Fibroblast of mammary gland (primary cell): ENCODE measurements around the gene PPP1R37.
A peak's percentile ranks its signal among the peaks of the same experiment; 100 is the strongest.
"Not testable (repeated sequence)": the region's sequence is repeated elsewhere in the genome, so short reads cannot be mapped to it uniquely, and the experiment has no call there.

Source experiments
- DNase-seq: peaks from one replicate; pipeline ENCODE4 v3.0.0-alpha.2; 2010; ENCODE audit warnings: low read depth
- H3K4me3 ChIP-seq: 2 replicates; pipeline ENCODE4 v1.5.1; 2011; ENCODE audit warnings: low read depth, mild to moderate bottlenecking, low read length, moderate library complexity; ENCODE audit not compliant: control insufficient read depth
- CTCF ChIP-seq: conservative IDR thresholded peaks from 2 replicates; pipeline ENCODE4 v1.5.1; 2011; ENCODE audit warnings: low read depth, low read length, inconsistent platforms; ENCODE audit not compliant: control insufficient read depth, insufficient read depth

Gene PPP1R37

DNA sequence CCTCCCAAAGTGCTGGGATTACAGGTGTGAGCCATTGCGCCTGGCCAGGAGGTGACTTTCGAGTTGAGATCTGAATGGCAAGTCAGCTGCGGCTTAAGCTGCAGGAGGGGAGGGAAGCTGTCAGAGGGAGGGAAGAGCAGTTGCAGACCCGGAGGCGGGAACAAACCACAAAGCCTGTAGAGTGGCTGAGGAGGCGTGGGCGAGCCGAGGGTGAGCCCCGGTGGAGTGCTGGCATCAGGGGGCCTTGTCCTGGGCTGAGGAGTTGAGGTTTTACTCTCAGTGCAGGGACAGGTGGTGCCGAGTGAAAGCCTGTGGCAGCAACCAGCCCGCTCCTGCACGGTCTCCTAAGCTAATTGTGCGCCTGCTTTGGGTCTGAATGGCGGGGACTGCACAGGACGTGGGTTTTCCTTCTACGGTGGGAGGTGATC, 24.2 kb downstream of the PPP1R37 start:
- TF ChIP-seq CTCF, result no peak
- peak; percentile 31 for DNase-seq
- H3K4me3 ChIP-seq, result no peak overlapping the region

- TF ChIP-seq CTCF, result no peak
- no peak overlapping the region for H3K4me3 ChIP-seq
- DNase-seq, result no peak
Measured at GRCh38 chr19:45117671-45118070, 24.7 kb downstream of the PPP1R37 start.

DNA sequence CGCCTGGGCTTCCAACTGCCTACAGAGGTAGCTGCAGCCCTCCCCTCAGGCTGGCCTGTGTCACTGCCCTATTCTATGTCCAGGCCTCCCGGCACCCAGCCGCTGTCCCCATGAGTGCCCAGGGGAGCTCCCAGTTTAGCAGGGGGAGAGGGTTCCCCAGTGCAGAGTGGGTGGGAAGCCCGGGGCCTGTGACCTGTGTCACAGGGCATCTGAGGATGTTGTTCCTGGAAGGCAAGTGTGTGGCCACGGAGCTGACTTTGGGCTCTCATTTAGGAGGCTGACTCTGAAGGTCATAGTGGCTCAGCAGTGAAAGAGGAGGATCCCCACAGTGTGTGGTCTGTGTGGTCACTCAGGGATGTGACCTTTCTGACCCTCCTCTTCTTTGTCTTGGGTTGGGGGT, 25.1 kb downstream of the PPP1R37 start:
- no peak for TF ChIP-seq CTCF
- no peak for DNase-seq
- no peak overlapping the region for H3K4me3 ChIP-seq

DNA sequence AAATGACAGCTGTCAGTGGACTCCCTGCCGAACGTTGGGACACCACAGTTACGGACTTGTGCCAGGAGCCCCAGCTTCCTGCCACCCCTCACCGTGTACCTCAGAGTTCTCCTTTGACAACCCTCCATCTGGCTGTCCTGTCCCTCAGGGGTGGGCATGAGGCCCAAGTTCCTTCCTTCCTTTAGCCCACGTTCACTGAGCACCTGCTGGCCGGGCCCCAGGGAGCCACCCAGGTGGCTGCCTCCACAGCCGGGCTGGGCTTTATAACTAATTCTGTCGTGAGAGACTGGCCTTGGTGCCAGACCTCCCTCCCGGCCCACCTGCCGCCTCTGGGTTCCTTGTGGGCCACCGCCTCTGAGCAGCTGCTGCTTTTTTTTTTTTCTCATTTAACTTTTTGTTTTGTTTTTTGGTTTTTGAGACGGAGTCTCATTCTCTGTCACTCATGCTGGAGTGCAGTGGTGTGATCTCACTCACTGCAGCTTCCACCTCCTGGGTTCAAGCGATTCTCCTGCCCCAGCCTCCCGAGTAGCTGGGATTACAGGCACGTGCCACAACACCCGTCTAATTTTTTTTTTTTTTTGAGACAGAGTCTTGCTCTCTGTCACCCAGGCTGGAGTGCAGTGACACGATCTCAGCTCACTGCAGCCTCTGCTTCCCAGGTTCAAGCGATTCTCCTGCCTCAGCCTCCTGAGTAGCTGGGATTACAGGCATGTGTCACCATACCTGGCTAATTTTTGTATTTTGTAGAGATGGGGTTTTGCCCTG, 25.8 kb downstream of the PPP1R37 start:
- DNase-seq, H3K4me3 ChIP-seq: not testable (repeated sequence)

DNA sequence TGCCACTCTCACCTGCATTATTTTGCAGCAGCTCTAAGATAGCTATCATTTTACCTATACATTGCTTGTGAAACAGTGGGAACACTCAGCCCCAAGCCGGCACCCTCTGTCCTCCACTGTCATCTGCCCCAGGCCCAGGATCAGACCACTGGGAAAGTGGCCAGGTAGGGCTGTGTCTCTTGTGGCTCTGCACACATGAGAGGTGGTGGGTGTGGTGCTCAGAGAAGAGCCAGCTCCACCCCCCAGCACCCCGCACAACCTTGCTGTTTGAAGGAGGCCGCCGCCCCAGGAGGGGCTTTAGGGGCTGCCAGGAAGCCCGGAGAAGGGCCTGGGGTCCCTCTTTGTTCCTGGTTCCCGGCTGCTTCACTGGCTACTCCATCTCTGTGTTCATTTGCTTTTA, 26.6 kb downstream of the PPP1R37 start:
- no peak for TF ChIP-seq CTCF
- no peak overlapping the region for H3K4me3 ChIP-seq
- no peak for DNase-seq

DNA sequence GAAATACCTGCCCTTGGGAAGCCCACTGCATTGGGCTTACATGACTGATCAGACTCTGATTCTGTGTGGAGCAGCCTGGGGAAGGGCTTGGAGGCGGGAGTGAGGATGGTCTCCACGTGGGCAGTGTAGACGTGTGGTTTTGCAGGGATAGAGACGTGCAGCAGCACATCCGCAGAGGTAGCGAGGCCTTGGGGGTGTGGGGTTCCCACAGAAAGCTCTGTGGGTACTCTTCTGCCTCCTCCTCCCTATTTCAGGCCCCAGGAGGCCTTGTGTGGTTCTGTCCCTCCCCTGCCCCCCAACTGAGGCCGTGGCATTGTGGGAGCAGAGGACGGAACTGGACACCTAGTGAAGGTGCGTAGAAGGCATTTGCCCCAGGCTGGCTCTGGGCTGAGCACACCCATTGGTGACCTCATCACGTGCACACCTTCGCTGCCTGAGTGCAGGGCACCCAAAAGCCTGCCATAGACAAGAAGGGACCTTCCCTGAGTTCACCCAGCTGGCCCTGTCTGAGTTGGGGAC, 28.9 kb downstream of the PPP1R37 start:
- TF ChIP-seq CTCF, result no peak
- no peak for DNase-seq
- H3K4me3 ChIP-seq, result no peak overlapping the region

DNA sequence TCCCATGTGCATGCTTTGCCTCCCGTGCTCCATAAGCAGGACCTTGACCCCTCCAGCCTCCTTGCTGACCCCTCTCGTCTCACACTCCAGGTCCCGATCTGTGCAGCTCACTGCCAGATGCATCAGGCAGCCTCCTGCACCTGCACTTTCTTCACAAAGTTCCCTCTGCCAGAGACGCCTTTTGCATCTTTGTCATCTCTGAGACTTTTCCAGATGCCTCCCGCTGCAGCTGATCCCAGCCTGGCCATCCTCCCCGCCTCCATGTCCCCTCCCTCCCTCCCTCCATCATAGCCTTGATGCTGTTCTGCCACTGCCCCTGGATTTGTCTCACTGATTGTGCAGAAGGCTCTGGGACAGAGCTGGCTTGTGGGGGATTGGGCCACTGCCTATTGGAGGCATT, 29.9 kb downstream of the PPP1R37 start:
- no peak overlapping the region for H3K4me3 ChIP-seq
- no peak for TF ChIP-seq CTCF
- DNase-seq, result no peak
